Activated CD4-positive, alpha-beta T cell treated with anti-CD3 and anti-CD28 coated beads, Interleukin-2, amount 50 U/mL, for 1 hour (primary cell): ENCODE measurements around the gene MGAT5.

ENCODE experiments used
- DNase-seq: peaks from one replicate; pipeline ENCODE4 v3.0.0-alpha.2; 2020

The MGAT5 gene

GRCh38 chr2:134372141-134372540, 118.3 kb downstream of the MGAT5 start:
- DNase-seq: no peak

DNA sequence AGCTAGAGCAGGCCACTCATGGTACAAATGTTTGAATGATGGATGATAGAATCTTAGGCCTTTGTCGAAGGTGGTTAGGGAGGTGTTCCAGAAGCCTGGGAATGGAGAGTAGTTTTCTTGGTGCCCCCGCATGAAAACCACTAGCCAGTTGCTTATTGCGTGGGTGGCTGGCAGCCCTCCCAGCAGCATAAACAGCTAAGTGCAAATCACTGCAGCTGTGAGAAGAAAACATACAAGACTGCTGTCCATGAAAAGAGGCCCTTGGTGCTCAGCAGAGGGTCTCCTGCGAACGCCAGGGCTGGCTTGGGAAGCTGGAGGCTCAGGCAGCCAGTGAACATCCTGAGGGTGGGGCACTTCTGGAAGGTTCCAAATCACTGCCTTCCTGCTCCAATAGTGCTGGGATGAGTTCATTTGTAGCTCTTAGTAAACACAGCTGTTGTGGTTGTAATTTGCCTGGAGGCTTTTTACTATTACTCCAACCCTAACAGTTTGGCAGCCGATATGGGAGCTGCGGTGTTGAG, 118.8 kb downstream of the MGAT5 start:
- DNase-seq: no peak

DNA sequence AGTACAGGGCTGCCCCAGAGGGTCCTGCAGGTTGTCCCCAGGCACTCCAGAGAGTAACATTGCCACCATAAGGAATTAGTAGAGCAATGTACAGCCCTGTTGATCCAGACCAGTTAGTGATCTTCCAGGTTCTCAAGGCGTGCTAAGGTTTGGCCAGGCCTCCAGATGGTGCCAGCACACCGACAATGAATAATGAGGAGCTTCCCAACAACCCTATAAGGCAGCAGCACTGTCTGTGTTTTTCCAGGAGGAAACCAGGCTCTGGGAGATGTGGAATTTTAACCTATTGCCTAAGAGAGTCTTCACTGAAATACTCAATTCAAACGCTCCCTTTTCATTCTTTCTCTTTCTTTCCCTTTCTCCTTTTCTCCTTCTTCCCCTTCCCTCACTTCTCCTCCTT, 122.1 kb downstream of the MGAT5 start:
- DNase-seq: no peak

GRCh38 chr2:134377730-134378129, 123.9 kb downstream of the MGAT5 start:
- DNase-seq: no peak

DNA sequence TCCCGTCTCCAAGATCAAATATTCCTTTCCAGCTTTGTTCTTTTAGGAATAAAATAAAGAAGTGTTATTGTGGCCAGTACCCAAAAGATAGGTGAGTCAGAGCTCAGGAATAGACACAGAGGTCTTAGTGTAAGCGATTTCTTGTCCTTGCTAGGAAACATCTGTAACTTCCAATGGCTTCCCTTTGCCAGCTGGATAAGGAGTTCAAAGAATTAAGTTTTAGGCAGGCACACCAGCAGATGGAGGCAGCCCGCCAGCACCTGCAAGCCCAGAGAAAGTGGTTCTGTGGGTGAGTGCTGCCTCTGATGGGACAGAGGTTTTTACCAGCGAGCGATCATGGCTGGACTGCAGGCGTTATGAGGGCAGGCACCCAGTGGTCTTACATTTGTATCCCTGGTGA, 125.4 kb downstream of the MGAT5 start:
- no peak for DNase-seq

DNA sequence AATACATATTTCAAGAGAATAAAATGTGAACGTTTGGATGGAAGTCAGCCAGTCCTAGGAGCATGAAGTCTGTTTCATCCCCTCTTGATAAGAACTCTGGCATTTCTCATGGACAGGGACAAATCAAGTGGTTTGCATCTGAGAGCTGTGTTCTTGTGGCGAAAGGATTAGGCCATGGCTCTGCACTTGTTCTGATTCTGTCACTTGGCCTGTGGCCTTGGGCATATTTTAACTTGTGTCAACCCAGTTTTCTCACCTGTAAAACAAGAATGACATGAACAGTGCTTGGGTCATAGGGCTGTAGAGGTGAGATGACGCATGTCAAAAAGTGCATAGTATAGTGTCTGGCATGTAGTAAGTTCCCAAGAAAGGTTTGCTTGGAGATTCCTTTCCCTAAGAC, 125.8 kb downstream of the MGAT5 start:
- DNase-seq: no peak

DNA sequence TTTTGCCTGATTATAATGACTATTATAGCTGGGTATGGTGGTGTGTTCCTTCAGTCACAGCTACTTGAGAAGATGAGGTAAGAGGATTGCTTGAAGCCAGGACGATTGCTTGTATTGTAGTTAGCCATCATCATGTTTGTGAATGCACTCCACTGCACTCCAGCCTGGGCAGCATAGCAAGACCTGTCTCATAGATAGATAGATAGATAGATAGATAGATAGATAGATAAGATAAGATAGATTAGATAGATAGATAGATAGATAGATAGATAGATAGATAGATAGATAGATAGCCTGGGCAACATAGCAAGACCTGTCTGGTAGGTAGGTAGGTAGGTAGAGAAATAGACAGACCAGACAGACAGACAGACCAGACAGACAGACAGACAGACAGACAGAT, 127.3 kb downstream of the MGAT5 start:
- DNase-seq: no peak

GRCh38 chr2:134384131-134384530, 130.3 kb downstream of the MGAT5 start:
- DNase-seq: no peak

DNA sequence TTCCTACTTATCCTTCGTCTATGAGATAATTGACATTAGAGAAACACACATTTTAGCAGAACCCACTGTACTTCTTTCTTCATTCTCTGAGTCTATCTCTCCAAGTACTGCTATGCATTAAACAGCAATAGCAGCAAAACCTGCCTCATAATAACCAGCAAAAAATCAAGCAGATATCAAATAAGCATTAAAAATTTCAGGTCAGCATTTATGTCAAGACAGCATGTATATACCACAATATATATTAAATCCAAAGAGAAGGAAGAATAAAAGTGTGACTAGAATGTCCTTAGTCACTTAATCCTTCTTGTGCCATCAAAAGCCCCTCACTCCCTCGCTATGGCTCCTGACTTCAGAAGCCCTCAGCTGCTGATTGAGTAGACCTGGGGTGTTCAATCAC, 131.3 kb downstream of the MGAT5 start:
- DNase-seq: no peak

DNA sequence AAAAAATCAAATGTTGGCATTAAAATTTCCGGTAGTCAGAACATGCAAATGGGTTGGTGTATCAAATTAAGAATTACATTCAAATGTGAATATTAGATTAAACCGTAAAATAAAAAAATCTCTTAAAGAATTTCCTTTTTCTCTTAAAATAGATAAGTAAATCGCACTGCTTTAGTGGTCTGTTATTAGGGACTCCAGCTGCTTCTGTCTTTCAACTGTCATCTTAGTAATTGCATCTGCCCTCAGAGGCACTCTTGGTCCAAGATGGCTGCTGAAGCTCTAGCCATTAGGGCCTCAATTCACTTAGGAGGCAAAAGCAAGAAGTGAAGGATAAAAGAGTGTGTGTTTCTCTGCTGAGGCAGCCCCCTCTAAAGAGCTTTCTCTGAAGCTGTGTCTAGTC, 132.4 kb downstream of the MGAT5 start:
- DNase-seq: no peak

- DNase-seq: no peak
Observed at GRCh38 chr2:134389381-134389780, 135.5 kb downstream of the MGAT5 start.

DNA sequence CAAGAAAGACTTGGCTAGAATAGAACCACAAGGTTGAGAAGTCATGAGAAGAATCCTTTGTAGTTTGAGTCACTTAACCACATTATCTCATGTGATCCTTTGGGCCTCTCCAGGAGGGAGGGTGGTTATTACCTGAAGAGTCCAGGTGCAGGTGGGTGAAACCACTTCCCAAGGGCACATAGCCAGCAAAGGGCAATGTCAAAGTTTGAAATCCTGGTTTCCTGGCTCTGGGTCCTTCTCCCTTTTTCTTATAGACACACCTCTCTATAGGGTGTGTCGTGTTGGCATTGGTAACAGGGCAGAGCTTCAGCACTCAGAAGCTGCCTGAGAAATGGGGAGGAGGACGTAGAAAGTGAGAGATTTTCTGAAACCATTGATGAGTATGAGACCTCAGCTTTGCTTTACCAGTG, 137.9 kb downstream of the MGAT5 start:
- DNase-seq: no peak

- DNase-seq: no peak
Observed at GRCh38 chr2:134392442-134393074, 138.7 kb downstream of the MGAT5 start.

DNA sequence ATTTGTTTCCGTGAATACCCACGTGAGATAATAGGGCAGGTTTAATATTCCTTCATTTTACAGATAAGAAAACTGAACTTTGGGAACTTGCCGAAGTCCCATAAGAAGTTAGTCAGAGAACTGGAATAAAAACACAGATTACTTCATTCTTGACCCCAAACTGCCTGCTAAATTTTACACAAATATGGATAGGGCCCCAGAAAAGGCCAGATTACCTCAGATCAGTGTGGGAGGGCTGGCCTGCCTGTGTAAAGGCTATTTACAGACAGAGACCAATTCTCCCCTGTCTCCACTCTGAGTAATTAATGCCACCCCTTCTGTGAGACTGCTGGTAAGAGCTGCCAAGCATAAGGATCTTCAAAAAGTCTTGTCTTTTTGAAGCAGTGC, 139.2 kb downstream of the MGAT5 start:
- no peak for DNase-seq

DNA sequence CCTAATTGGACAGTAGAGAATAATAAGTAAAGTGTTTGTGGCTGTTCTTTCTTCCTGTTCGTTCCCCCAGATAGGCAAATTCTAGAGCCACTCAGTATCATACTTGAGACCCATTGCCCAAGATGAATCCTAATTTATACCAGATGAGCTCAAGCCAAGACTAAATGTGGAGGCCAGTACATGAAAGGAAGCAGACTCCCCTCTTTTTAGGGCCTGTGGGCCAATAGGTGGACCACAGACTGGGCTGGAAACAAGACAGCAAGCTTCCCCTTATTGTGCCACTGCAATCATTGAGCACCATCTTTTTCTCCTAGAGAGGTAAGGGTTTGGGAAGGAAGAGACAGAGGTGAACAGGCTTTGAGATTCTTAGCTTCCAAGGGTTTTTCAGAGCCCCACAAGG, 141.9 kb downstream of the MGAT5 start:
- no peak for DNase-seq

DNA sequence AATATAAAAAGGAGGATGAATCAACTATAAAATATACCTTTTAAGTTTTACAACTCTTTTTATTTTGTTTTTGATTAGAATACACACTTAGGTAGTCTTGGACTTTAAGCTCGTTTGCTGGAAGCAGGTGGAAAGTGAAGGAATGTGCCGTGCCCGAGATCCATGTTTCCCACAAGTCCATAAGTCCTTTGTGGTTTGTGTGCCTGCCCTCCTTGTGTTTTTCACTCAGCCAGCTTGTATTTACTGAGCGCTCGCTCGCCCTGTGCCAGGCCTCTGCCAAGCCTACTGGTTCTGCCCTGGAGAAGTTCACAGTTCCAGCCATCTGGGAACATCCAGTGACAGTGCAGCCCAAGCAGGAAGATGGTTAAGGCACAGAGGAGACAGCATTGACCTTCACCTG, 142.6 kb downstream of the MGAT5 start:
- DNase-seq: no peak

GRCh38 chr2:134397146-134397896, 143.4 kb downstream of the MGAT5 start:
- DNase-seq: no peak

- no peak for DNase-seq
Observed at GRCh38 chr2:134398300-134398699, 144.4 kb downstream of the MGAT5 start.

DNA sequence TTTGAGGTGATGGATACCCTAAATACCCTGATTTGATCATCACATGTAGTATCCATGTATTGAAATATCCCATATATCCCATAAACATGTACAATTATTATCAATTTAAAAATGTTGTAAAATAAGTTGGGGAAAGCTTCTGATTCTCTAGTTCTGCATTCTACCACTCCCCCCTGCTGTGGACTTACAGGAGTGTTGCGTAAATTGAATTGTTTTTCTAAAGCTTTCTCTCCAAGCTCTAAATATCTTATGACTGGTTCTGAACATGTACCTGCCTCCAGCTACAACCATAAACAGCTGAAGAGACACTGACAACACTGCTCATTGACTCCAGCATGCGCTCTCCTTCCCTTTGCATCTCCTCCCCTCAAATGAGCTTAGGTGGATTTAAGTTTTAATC, 145.2 kb downstream of the MGAT5 start:
- no peak for DNase-seq

DNA sequence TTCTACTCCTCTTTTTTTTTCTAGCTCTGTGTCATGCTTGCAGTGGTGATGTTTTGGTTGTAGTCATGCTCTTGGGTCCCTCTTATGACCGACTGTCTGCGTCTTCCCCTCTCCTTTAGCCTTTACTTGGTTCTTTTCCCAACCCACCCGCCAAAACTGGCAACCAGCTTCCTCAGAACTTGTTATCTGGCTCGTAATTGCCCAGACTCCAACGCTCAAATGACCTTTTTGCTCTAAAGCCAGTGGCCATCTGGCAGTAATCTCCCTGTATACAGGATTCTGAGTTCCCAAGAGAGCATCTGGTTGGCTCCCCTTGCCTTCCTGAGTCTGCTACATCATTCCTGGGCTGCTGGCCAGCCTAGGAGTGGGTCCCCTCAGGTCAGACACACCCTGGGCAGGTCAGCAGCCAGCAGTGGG, 147.2 kb downstream of the MGAT5 start:
- no peak for DNase-seq

DNA sequence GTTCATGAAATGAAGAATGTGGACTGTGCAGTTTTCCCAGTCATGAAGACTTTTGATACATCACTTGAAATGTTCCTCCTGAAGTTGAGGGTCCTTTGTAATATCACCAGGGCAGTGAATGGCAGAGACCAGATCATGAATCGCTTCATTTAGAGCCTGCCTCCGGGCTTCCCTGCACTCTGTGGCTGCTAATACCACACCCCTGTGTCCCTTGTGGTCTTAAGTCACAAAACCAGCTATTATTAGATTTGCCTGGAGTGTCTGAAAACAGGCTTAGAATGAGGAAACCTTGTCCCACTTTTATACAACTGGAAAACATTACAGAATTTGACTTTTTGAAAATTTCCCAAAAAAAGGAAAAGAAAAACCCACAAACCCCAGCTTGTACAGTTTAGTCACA, 147.9 kb downstream of the MGAT5 start:
- DNase-seq: no peak

GRCh38 chr2:134402410-134402809, 148.5 kb downstream of the MGAT5 start:
- no peak for DNase-seq

DNA sequence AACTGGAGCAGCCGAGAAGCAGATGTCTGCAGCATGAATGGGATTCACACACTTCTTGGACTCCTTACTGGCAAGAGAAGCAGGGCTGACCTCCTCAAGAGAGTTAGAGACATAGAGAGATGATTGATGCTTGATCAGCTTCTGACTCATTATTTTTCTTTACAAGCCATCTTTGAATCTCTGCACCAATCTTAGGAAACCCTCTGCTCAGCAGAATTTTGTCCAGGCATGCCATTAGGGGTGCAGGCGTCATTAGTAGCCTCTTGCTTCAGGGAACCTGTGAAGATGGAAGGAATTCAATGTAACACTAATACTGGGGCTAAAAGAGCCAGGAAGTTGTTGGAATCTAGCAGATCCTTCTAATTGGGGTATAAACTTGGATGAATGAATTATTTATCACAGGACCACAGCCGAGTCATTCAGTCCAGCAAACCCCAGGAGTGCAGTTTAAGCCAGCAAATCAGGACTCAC, 151.8 kb downstream of the MGAT5 start:
- DNase-seq: no peak

- DNase-seq: no peak
Observed at GRCh38 chr2:134406311-134406710, 152.4 kb downstream of the MGAT5 start.

DNA sequence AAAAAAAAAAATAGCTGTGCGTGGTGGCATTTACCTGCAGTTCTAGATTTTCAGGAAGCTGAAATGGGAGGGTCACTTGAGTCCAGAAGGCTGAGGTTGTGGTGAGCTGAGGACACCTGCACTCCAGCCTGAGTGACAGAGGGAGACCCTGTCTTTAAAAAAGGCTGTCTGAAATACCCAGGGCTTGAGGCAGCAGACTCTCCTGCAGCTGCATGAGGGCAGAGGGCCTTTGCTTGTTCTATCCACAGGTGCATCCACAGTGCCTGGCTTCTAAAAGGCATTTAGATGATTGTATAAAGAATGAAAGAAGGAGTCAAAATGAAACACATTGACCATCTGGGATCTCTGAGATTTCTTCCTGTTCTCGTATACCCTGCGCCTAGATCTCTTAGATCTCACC, 152.9 kb downstream of the MGAT5 start:
- no peak for DNase-seq
